Fibroblast of mammary gland (primary cell): ENCODE measurements around the gene ID2.

Source experiments
- DNase-seq: peaks from one replicate; pipeline ENCODE4 v3.0.0-alpha.2; 2010; ENCODE audit warnings: low read depth
- H3K4me3 ChIP-seq: 2 replicates; pipeline ENCODE4 v1.5.1; 2011; ENCODE audit warnings: low read depth, mild to moderate bottlenecking, low read length, moderate library complexity; ENCODE audit not compliant: control insufficient read depth
- CTCF ChIP-seq: conservative IDR thresholded peaks from 2 replicates; pipeline ENCODE4 v1.5.1; 2011; ENCODE audit warnings: low read depth, low read length, inconsistent platforms; ENCODE audit not compliant: control insufficient read depth, insufficient read depth

The ID2 gene

GRCh38 chr2:8678731-8679566, 2.9 kb upstream of the ID2 start:
- H3K4me3 ChIP-seq, result peak overlapping the region; percentile 44
- no peak for TF ChIP-seq CTCF
- DNase-seq, result peak; percentile 89

- H3K4me3 ChIP-seq, result peak overlapping the region; percentile 44
- TF ChIP-seq CTCF, result no peak
- no peak for DNase-seq
Observed at GRCh38 chr2:8679567-8679826, 2.4 kb upstream of the ID2 start.

GRCh38 chr2:8679827-8680731, 1.8 kb upstream of the ID2 start:
- peak overlapping the region; percentile 44 for H3K4me3 ChIP-seq
- TF ChIP-seq CTCF, result no peak
- peak; percentile 70 for DNase-seq

DNA sequence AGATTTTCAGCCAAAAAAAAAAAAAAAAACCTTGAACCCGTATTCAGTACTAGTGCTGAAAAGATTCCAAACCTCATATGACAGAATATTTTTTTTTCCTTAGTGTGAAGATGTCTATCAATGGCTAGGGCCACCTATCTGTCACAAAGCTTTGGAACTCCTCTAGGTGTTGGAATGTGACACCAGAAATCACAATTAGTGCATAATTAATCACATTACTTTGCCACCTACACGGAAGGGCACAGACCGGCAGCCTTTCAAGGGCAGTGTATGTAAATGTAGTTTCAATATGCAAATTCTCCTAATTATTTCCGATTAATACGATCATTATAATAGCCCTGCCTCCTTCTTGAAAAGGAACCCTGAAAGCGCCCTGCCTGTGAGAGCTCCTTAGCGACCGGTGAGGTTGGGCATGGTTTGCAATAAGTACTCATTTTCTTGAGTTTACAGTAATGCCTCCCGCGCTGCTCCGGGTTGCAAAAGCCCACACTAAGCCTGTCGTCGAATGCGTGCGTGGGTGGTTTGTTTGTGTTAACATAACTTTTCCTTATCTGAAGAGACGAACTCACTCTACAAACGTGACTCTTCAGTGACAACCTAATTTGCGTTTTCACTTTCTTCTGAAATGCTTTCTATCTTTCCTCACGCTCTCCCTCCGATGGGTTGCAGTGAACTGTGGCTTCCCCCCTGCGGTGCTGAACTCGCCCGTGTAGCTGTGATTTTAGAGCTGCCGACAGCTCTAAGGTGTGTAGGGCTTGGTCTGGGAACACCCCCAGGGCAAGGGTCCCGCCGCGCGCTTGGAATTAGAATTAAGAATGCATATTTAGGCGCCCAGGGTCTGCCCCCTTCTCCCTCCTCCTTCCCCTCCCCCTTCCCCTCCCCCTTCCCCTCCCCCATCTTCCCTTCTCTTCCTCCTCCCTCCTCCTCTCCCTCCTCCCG, 765 bp upstream of the ID2 start:
- peak overlapping the region; percentile 52 for H3K4me3 ChIP-seq
- no peak for TF ChIP-seq CTCF
- peak; percentile 86 for DNase-seq

- DNase-seq, result peak; percentile 49
- TF ChIP-seq CTCF, result no peak
- peak overlapping the region; percentile 55 for H3K4me3 ChIP-seq
Observed at GRCh38 chr2:8682719-8683667, 1.1 kb downstream of the ID2 start.
